Fibroblast of pulmonary artery (primary cell): ENCODE results near the gene THSD7A.
A peak's percentile ranks its signal among the peaks of the same experiment; 100 is the strongest.

ENCODE experiments used
- DNase-seq: peaks from one replicate; pipeline ENCODE4 v3.0.0-alpha.2; 2010; ENCODE audit warnings: low read depth
- H3K4me3 ChIP-seq: replicated peaks from 2 replicates; pipeline ENCODE4 v1.5.1; 2011; ENCODE audit warnings: low read depth, mild to moderate bottlenecking, control low read depth, low read length, moderate library complexity
- CTCF ChIP-seq: IDR thresholded peaks from 2 replicates; pipeline ENCODE4 v1.5.1; 2011; ENCODE audit warnings: mild to moderate bottlenecking, control low read depth, low read length, inconsistent platforms; ENCODE audit errors: missing control alignments

THSD7A gene

GRCh38 chr7:11638011-11638774 lies 193.8 kb downstream of the THSD7A start:
- no peak for DNase-seq
- H3K4me3 ChIP-seq, result no peak overlapping the region
- TF ChIP-seq CTCF, result no peak

- no peak overlapping the region for H3K4me3 ChIP-seq
- no peak for TF ChIP-seq CTCF
- no peak for DNase-seq
These were observed 195.7 kb downstream of the THSD7A start for GRCh38 chr7:11636274-11636673.

GRCh38 chr7:11633310-11633709 lies 198.7 kb downstream of the THSD7A start:
- no peak for DNase-seq
- H3K4me3 ChIP-seq, result no peak overlapping the region
- TF ChIP-seq CTCF, result no peak

GRCh38 chr7:11630355-11630754 lies 201.6 kb downstream of the THSD7A start:
- no peak overlapping the region for H3K4me3 ChIP-seq
- TF ChIP-seq CTCF, result no peak
- no peak for DNase-seq

GRCh38 chr7:11625669-11626068 lies 206.3 kb downstream of the THSD7A start:
- H3K4me3 ChIP-seq, result no peak overlapping the region
- peak; percentile 89 for DNase-seq
- TF ChIP-seq CTCF, result no peak

GRCh38 chr7:11623093-11623678 lies 208.8 kb downstream of the THSD7A start:
- no peak for TF ChIP-seq CTCF
- H3K4me3 ChIP-seq, result no peak overlapping the region
- DNase-seq, result no peak
